ENCODE data around the gene NAPG. TPM values are rescaled to one million over a fixed set of nuclear protein-coding genes. Genes with fewer than 3 reads are reported as not detected.
"Not testable (repeated sequence)": the region's sequence is repeated elsewhere in the genome, so short reads cannot be mapped to it uniquely, and the experiment has no call there.

The NAPG gene
- total RNA-seq, 1 experiment from 2014 or later, result 41.5 TPM

GRCh38 chr18:10544093-10544748 is 18.4 kb downstream of the NAPG start:
- DNase-seq, result no peak
- Mint-ChIP-seq H3K36me3 (ENCODE audit: insufficient read depth, unreplicated experiment) (peaks cover 72% of the 10 kb centered on the region), H3K9me3 (ENCODE audit: unreplicated experiment) (no peaks in the 10 kb centered on the region), H3K27ac (ENCODE audit: unreplicated experiment) (no peak overlapping the region), H3K4me1 (ENCODE audit: low read depth, unreplicated experiment) (peaks cover 7% of the 10 kb centered on the region), H3K27me3 (ENCODE audit: insufficient read depth, unreplicated experiment) (no peaks in the 10 kb centered on the region), H3K4me3 (ENCODE audit: unreplicated experiment) (no peak overlapping the region)
- Histone ChIP-seq H3K36me3 (ENCODE audit: control insufficient read depth, insufficient read depth, low read length) (peaks cover 3% of the 10 kb centered on the region), H3K27me3 (replicated peaks; ENCODE audit: control insufficient read depth, insufficient read depth, low read length) (no peaks in the 10 kb centered on the region), H3K9me3 (no peaks in the 10 kb centered on the region), H3K4me1 (no peaks in the 10 kb centered on the region), H3K4me3 (ENCODE audit: low read depth, low read length) (no peak overlapping the region)
- TF ChIP-seq CTCF (IDR thresholded peaks at IDR 0.05; ENCODE audit: insufficient read depth in 1 of 2, low read depth in 1 of 2, low read length in 1 of 2, severe bottlenecking in 1 of 2, unreplicated experiment in 1 of 2), result no peak
- CTCF ChIA-PET, result interaction anchor here (0.6 kb wide), 1 partner anchor 122 kb away, joined by 3 read pairs; no protein-coding TSS in a partner anchor
- intact Hi-C loops (cut with micrococcal nuclease; ENCODE audit: unreplicated experiment), result no loop called here
- no TSS peak for BruUV-seq (replicated peaks)
- POLR2A ChIA-PET, result no interaction called here

GRCh38 chr18:10546557-10547300 is 20.9 kb downstream of the NAPG start:
- H3K27ac Mint-ChIP-seq (ENCODE audit: unreplicated experiment), result no peak overlapping the region
- Histone ChIP-seq H3K36me3 (ENCODE audit: control insufficient read depth, insufficient read depth, low read length) (peaks cover 1% of the 10 kb centered on the region), H3K4me3 (ENCODE audit: low read depth, low read length) (no peak overlapping the region), H3K4me1 (no peaks in the 10 kb centered on the region), H3K27me3 (replicated peaks; ENCODE audit: control insufficient read depth, insufficient read depth, low read length) (no peaks in the 10 kb centered on the region), H3K9me3 (no peaks in the 10 kb centered on the region)
- no peak overlapping the region for H3K4me3 Mint-ChIP-seq (ENCODE audit: unreplicated experiment)
- H3K27me3 Mint-ChIP-seq (ENCODE audit: insufficient read depth, unreplicated experiment), result no peaks in the 10 kb centered on the region
- ChIA-PET CTCF (no interaction called here), POLR2A (interaction anchor here (0.6 kb wide), 1 partner anchor 21 kb away, joined by 3 read pairs; the partner anchor contains the start of gene NAPG)
- TF ChIP-seq CTCF (IDR thresholded peaks at IDR 0.05; ENCODE audit: insufficient read depth in 1 of 2, low read depth in 1 of 2, low read length in 1 of 2, severe bottlenecking in 1 of 2, unreplicated experiment in 1 of 2), result no peak
- intact Hi-C loops (cut with micrococcal nuclease; ENCODE audit: unreplicated experiment), result no loop called here
- BruUV-seq (replicated peaks), result no TSS peak
- H3K4me1 Mint-ChIP-seq (ENCODE audit: low read depth, unreplicated experiment), result peaks cover 7% of the 10 kb centered on the region
- peaks cover 72% of the 10 kb centered on the region for H3K36me3 Mint-ChIP-seq (ENCODE audit: insufficient read depth, unreplicated experiment)
- no peaks in the 10 kb centered on the region for H3K9me3 Mint-ChIP-seq (ENCODE audit: unreplicated experiment)
- no peak for DNase-seq

GRCh38 chr18:10552226-10552625 is 26.4 kb downstream of the NAPG start:
- H3K4me1 Mint-ChIP-seq (ENCODE audit: low read depth, unreplicated experiment), result no peaks in the 10 kb centered on the region
- H3K27me3 ChIP-seq (replicated peaks; ENCODE audit: control insufficient read depth, insufficient read depth, low read length), result no peaks in the 10 kb centered on the region
- peaks cover 2% of the 10 kb centered on the region for H3K36me3 ChIP-seq (ENCODE audit: control insufficient read depth, insufficient read depth, low read length)
- no peaks in the 10 kb centered on the region for H3K4me1 ChIP-seq
- no peak for TF ChIP-seq CTCF (IDR thresholded peaks at IDR 0.05; ENCODE audit: insufficient read depth in 1 of 2, low read depth in 1 of 2, low read length in 1 of 2, severe bottlenecking in 1 of 2, unreplicated experiment in 1 of 2)
- BruUV-seq (replicated peaks), result no TSS peak
- H3K9me3 ChIP-seq, result no peaks in the 10 kb centered on the region
- intact Hi-C loops (cut with micrococcal nuclease; ENCODE audit: unreplicated experiment), result no loop called here
- H3K27ac Mint-ChIP-seq (ENCODE audit: unreplicated experiment), result no peak overlapping the region
- CTCF ChIA-PET, result no interaction called here
- no peaks in the 10 kb centered on the region for H3K27me3 Mint-ChIP-seq (ENCODE audit: insufficient read depth, unreplicated experiment)
- peaks cover 67% of the 10 kb centered on the region for H3K36me3 Mint-ChIP-seq (ENCODE audit: insufficient read depth, unreplicated experiment)
- POLR2A ChIA-PET, result no interaction called here
- no peaks in the 10 kb centered on the region for H3K9me3 Mint-ChIP-seq (ENCODE audit: unreplicated experiment)
- DNase-seq, result no peak
- H3K4me3 Mint-ChIP-seq (ENCODE audit: unreplicated experiment), result no peak overlapping the region
- H3K4me3 ChIP-seq (ENCODE audit: low read depth, low read length), result no peak overlapping the region

GRCh38 chr18:10556251-10556650 is 30.4 kb downstream of the NAPG start:
- intact Hi-C loops (cut with micrococcal nuclease; ENCODE audit: unreplicated experiment), result not testable (repeated sequence)

More at GRCh38 chr18:10556251-10556650, 30.4 kb downstream of the NAPG start:
- CTCF ChIA-PET; H3K27ac Mint-ChIP-seq (ENCODE audit: unreplicated experiment); H3K9me3 Mint-ChIP-seq (ENCODE audit: unreplicated experiment); H3K27me3 Mint-ChIP-seq (ENCODE audit: insufficient read depth, unreplicated experiment); H3K9me3 ChIP-seq; H3K4me1 ChIP-seq; H3K4me1 Mint-ChIP-seq (ENCODE audit: low read depth, unreplicated experiment); H3K4me3 ChIP-seq (ENCODE audit: low read depth, low read length); H3K4me3 Mint-ChIP-seq (ENCODE audit: unreplicated experiment); H3K27me3 ChIP-seq (replicated peaks; ENCODE audit: control insufficient read depth, insufficient read depth, low read length); DNase-seq; BruUV-seq (replicated peaks); POLR2A ChIA-PET; H3K36me3 ChIP-seq (ENCODE audit: control insufficient read depth, insufficient read depth, low read length): not testable (repeated sequence)
- H3K36me3 Mint-ChIP-seq (ENCODE audit: insufficient read depth, unreplicated experiment), result peaks cover 44% of the 10 kb centered on the region
